Measurements from ENCODE around the gene ATP1A3. TPM values are rescaled to one million over a fixed set of nuclear protein-coding genes. Genes with fewer than 3 reads are reported as not detected.

The ATP1A3 gene
- total RNA-seq, 6 donors from 2014 or later: under 0.01 to 0.51 (median 0.15) TPM; not detected in 2

DNA sequence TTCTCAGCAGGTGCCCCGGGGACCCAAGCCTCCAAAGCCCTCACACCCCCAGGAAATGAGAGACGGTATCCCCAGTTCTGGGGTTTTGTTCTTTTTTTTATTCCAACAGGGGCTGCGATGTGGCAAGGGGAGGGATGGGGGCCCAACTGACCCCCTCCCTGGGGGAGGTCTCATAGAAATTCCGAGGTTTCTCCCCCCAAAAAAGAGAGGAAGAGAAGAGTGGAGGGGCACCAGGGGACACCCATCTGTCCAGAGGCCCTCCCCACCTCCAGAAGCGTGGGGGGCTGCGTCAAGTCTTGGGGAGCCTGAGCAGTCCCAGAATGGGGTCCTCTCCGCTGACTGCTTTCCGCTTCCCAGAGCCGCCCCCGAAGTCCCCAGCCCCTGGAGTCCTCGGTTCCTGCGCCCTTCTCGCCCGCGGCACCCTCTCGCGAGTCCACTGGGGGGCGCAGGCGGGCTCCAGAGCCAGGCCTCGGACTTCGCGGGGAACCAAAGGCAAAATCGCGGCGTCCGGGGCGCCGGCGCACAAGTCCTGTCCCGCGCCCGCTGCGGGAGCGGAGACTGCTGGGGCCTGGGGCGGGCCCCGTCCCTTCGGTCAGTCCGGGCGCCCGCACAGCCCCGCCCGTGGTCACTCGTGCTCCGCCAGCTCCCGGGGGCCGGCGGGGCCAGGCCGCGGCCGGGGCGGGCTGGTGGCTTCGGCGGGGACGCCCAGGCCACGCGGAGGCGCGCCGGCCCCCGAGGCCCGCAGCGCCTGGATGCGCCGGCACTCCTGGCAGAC lies 4.4 kb upstream of the ATP1A3 start:
- Histone ChIP-seq H3K9me3 (no peaks in the 10 kb centered on the region), H3K36me3 (no peaks in the 10 kb centered on the region), H3K27ac (no peak overlapping the region), H3K27me3 (peaks cover 0 to 50% (median 22%) of the 10 kb centered on the region in 4 donors), H3K4me1 (peaks cover 10 to 34% (median 15%) of the 10 kb centered on the region in 4 donors), H3K4me3 (no peak overlapping the region)
- no peak for TF ChIP-seq POLR2A (IDR thresholded peaks at IDR 0.05)
- TF ChIP-seq, protein P1, sequence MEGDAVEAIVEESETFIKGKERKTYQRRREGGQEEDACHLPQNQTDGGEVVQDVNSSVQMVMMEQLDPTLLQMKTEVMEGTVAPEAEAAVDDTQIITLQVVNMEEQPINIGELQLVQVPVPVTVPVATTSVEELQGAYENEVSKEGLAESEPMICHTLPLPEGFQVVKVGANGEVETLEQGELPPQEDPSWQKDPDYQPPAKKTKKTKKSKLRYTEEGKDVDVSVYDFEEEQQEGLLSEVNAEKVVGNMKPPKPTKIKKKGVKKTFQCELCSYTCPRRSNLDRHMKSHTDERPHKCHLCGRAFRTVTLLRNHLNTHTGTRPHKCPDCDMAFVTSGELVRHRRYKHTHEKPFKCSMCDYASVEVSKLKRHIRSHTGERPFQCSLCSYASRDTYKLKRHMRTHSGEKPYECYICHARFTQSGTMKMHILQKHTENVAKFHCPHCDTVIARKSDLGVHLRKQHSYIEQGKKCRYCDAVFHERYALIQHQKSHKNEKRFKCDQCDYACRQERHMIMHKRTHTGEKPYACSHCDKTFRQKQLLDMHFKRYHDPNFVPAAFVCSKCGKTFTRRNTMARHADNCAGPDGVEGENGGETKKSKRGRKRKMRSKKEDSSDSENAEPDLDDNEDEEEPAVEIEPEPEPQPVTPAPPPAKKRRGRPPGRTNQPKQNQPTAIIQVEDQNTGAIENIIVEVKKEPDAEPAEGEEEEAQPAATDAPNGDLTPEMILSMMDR (IDR thresholded peaks at IDR 0.05): peak; percentile 39 to 48 (median 42)
- WGBS, 2 donors: 7 to 30% methylated on average over 4 to 15 of the region's 64 CpGs
- DNase-seq (peak; percentile 26 to 88), ATAC-seq (ENCODE audit: low FRiP score in 2 of 2) (no peak)

- 9 to 13% methylated on average over 7 to 14 of the region's 14 CpGs for WGBS, 2 donors
- no peak for TF ChIP-seq POLR2A (IDR thresholded peaks at IDR 0.05)
- TF ChIP-seq, protein P1 (IDR thresholded peaks at IDR 0.05): no peak
- no peak for TF ChIP-seq POLR2AphosphoS5 (IDR thresholded peaks at IDR 0.05)
- TF ChIP-seq EP300 (IDR thresholded peaks at IDR 0.05): no peak
- no peak for ATAC-seq (ENCODE audit: low FRiP score in 2 of 2)
- no peak for DNase-seq
- no peaks in the 10 kb centered on the region for H3K36me3 ChIP-seq
- H3K9me3 ChIP-seq: no peaks in the 10 kb centered on the region
- H3K4me3 ChIP-seq: no peak overlapping the region
- H3K4me1 ChIP-seq: peaks cover 11 to 36% (median 15%) of the 10 kb centered on the region in 4 donors
- H3K27me3 ChIP-seq: peaks cover 0 to 50% (median 25%) of the 10 kb centered on the region in 4 donors
- H3K27ac ChIP-seq: no peak overlapping the region
Observed at GRCh38 chr19:41997851-41998229, 3.8 kb upstream of the ATP1A3 start.

GRCh38 chr19:41997121-41997850 lies 3.3 kb upstream of the ATP1A3 start:
- 2 to 3% methylated on average over 30 to 32 of the region's 35 CpGs for WGBS, 2 donors
- H3K27ac ChIP-seq: no peak overlapping the region
- no peaks in the 10 kb centered on the region for H3K36me3 ChIP-seq
- peak; percentile 29 to 90 for DNase-seq
- peak; percentile 45 to 54 for ATAC-seq (ENCODE audit: low FRiP score in 2 of 2)
- H3K4me1 ChIP-seq: peaks cover 11 to 36% (median 15%) of the 10 kb centered on the region in 4 donors
- no peaks in the 10 kb centered on the region for H3K9me3 ChIP-seq
- TF ChIP-seq EP300 (IDR thresholded peaks at IDR 0.05): no peak
- peaks cover 0 to 53% (median 25%) of the 10 kb centered on the region in 4 donors for H3K27me3 ChIP-seq
- H3K4me3 ChIP-seq: no peak overlapping the region

DNA sequence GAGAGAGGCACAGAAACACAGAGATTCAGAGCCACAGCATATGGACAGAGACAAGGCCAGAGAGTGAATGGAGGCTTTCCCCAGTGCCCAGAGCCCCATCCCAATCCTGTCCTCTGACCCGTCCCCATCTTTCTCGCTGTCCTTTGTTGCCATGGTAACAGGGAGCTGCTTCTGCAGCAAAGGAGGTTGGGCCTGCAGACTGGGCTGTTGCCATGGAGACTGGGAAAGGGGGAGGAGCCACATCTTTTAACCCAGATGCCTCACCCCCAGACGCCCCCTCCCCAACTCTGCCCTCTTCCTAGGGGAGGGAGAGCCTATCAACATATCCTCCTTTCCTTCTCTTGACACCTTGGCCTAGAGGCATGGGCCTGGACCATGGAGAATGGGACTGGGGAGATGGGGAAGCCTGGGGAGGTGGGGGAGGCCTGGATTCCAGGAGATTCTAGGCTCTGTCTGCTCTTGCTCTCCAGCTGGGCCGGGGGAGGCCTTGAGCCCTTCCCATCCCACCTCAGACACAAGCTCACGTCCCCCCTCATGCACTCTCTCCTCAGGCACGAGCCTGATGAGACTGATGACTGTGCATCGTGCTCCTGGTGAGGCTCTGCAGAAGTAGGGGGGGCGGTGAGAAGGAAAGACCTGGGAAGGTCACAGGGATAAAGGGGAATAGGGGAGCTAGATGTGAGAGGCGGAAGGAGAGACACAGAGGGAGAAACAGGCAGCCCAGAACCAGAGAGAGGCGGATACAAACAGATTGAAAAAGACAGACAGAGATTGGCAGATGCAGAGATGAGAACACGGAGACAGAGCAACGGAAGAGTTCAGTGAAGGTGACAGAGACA lies 2.1 kb upstream of the ATP1A3 start:
- Histone ChIP-seq H3K27ac (no peak overlapping the region), H3K36me3 (no peaks in the 10 kb centered on the region), H3K4me1 (peaks cover 11 to 36% (median 15%) of the 10 kb centered on the region in 4 donors), H3K27me3 (peaks cover 0 to 55% (median 23%) of the 10 kb centered on the region in 4 donors), H3K4me3 (no peak overlapping the region), H3K9me3 (no peaks in the 10 kb centered on the region)
- ATAC-seq (ENCODE audit: low FRiP score in 2 of 2) (no peak), DNase-seq (no peak)
- 34 to 48% methylated on average over 12 of the region's 12 CpGs for WGBS, 2 donors
- TF ChIP-seq POLR2AphosphoS5 (IDR thresholded peaks at IDR 0.05) (no peak), POLR2A (IDR thresholded peaks at IDR 0.05) (no peak), EP300 (IDR thresholded peaks at IDR 0.05) (no peak)
- TF ChIP-seq, protein P1 (IDR thresholded peaks at IDR 0.05): no peak
